ENCODE measurements around the gene RERG. TPM values are rescaled to one million over a fixed set of nuclear protein-coding genes. Genes with fewer than 3 reads are reported as not detected.

RERG gene, protein sequence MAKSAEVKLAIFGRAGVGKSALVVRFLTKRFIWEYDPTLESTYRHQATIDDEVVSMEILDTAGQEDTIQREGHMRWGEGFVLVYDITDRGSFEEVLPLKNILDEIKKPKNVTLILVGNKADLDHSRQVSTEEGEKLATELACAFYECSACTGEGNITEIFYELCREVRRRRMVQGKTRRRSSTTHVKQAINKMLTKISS
- polyA plus RNA-seq (2011; rRNA removed) = 0.04 TPM in 1 of 2 replicates, not detected in the other
- polyA minus RNA-seq (2011; rRNA and poly(A)+ RNA removed) = not detected in 2 replicates

GRCh38 chr12:15220915-15221885 lies at the start of gene RERG:
Gene RERG (minus strand): TSS chr12:15221417. CDS start chr12:15217489, 3,928 bp downstream.
- POLR2A ChIA-PET = no interaction called here
- H3K27me3 ChIP-seq (ENCODE audit: control insufficient read depth, insufficient read depth, low read length) = peaks cover 13% of the 10 kb centered on the region
- CTCF ChIA-PET = interaction anchor here (0.5 to 3.7 kb wide), 54 partner anchors 8 to 991 kb away, joined by 3 to 33 read pairs (median 4); partner anchors contain the start of gene SMCO3

GRCh38 chr12:15270591-15270990 lies 49.4 kb upstream of the RERG start:
- no peak for DNase-seq (ENCODE audit: low read depth)
- CTCF ChIA-PET = interaction anchor here (1.6 to 2.2 kb wide), 3 partner anchors 8 to 51 kb away, joined by 3 to 13 read pairs (median 8); partner anchors contain the start of gene RERG

More at GRCh38 chr12:15220915-15221885, at the start of gene RERG:
- no peak for DNase-seq (ENCODE audit: low read depth)
- Histone ChIP-seq H3K36me3 (ENCODE audit: control insufficient read depth, insufficient read depth, low read length) (no peaks in the 10 kb centered on the region), H3K4me3 (ENCODE audit: low read depth, low read length) (peak within 1 kb of the TSS; percentile 40)
- peak; percentile 86 for TF ChIP-seq CTCF (IDR thresholded peaks at IDR 0.05; ENCODE audit: insufficient read depth, low read depth, low read length)

GRCh38 chr12:15268927-15269552 lies 47.8 kb upstream of the RERG start:
- CTCF ChIA-PET = interaction anchor here (0.7 to 2.2 kb wide), 21 partner anchors 9 to 640 kb away, joined by 3 to 13 read pairs (median 3); partner anchors contain the start of gene RERG

More at GRCh38 chr12:15270591-15270990, 49.4 kb upstream of the RERG start:
- no peak overlapping the region for H3K4me3 ChIP-seq (ENCODE audit: low read depth, low read length)
- TF ChIP-seq CTCF (IDR thresholded peaks at IDR 0.05; ENCODE audit: insufficient read depth, low read depth, low read length) = no peak
- POLR2A ChIA-PET = no interaction called here
- no peaks in the 10 kb centered on the region for H3K36me3 ChIP-seq (ENCODE audit: control insufficient read depth, insufficient read depth, low read length)
- H3K27me3 ChIP-seq (ENCODE audit: control insufficient read depth, insufficient read depth, low read length) = 0 out of 2 replicates have a peak, but pooled peaks cover 1% of the 10 kb centered on the region

DNA sequence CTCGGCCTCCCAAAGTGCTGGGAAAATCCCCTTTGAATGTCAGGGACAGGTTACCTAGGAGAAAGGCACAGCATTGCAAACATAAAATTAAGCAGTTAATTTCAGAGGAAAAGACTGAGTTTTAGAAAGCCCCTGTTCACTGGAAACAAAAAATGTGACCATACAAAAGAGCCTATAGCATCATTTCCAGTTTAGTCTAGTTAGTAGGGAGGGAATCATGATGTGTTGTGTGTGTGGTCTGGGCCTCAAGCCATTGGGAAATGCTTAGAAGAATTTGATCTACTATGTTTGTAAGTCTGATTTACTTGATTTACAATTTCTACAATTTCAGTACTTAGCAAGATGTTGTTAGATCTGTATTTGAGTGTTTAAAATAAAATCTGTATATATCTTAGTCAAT lies 47.1 kb upstream of the RERG start:
- Histone ChIP-seq H3K27me3 (ENCODE audit: control insufficient read depth, insufficient read depth, low read length) (0 out of 2 replicates have a peak, but pooled peaks cover 3% of the 10 kb centered on the region), H3K4me3 (ENCODE audit: low read depth, low read length) (no peak overlapping the region), H3K36me3 (ENCODE audit: control insufficient read depth, insufficient read depth, low read length) (no peaks in the 10 kb centered on the region)
- no peak for TF ChIP-seq CTCF (IDR thresholded peaks at IDR 0.05; ENCODE audit: insufficient read depth, low read depth, low read length)
- POLR2A ChIA-PET = no interaction called here
- DNase-seq (ENCODE audit: low read depth) = no peak
- CTCF ChIA-PET = interaction anchor here (0.9 kb wide), 1 partner anchor 26 kb away, joined by 3 read pairs; no protein-coding TSS in a partner anchor

More at GRCh38 chr12:15268927-15269552, 47.8 kb upstream of the RERG start:
- Histone ChIP-seq H3K27me3 (ENCODE audit: control insufficient read depth, insufficient read depth, low read length) (0 out of 2 replicates have a peak, but pooled peaks cover 2% of the 10 kb centered on the region), H3K36me3 (ENCODE audit: control insufficient read depth, insufficient read depth, low read length) (no peaks in the 10 kb centered on the region), H3K4me3 (ENCODE audit: low read depth, low read length) (no peak overlapping the region)
- peak; percentile 86 for TF ChIP-seq CTCF (IDR thresholded peaks at IDR 0.05; ENCODE audit: insufficient read depth, low read depth, low read length)
- POLR2A ChIA-PET = no interaction called here
- no peak for DNase-seq (ENCODE audit: low read depth)
